GM15510 (cell line): ENCODE measurements around the gene ZNF618.

Experiments
- POLR2A ChIP-seq: IDR thresholded peaks from 3 replicates; pipeline ENCODE4 v1.6.1; 2011; ENCODE audit warnings: borderline replicate concordance; ENCODE audit not compliant: insufficient read length; ENCODE audit errors: extremely low read depth

Gene ZNF618

DNA sequence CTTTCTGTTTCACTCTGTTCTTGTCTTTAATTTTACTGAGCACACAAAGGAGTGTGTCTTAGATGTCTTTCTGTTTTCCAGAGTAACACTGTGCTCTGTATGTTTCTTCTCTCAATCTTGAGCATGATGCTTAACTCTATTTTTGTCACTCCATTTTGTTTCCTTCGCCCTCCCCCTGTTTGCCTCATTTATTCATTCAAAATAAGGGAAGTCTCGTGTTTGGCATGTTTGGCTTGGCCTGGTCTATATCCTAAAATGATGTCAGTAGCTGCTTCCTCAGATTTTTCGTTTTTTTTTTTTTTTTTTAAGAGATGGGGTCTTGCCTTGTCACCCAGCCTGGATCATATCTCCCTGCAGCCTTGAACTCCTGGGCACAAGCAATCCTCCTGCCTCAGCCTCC lies 22.0 kb downstream of the ZNF618 start:
- TF ChIP-seq POLR2A: no peak

DNA sequence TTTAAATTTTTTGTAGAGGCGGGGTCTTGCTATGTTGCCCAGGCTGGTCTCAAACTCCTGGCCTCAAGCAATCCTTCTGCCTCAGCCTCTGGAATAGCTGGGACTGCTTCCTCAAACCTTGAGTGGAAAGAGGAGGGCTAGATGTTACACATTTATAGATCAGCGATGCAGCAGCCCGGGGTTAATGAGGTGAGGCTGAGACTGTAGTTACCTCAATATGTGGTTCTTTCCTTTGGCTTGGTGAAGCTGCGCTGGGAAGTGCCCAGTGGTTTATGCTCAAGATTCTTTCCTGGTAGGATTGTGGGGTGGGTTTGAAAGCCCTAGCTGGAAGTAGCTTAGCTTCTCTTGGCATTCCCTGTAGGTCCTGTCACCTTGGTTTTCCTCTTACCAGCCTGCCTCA lies 22.5 kb downstream of the ZNF618 start:
- no peak for TF ChIP-seq POLR2A

DNA sequence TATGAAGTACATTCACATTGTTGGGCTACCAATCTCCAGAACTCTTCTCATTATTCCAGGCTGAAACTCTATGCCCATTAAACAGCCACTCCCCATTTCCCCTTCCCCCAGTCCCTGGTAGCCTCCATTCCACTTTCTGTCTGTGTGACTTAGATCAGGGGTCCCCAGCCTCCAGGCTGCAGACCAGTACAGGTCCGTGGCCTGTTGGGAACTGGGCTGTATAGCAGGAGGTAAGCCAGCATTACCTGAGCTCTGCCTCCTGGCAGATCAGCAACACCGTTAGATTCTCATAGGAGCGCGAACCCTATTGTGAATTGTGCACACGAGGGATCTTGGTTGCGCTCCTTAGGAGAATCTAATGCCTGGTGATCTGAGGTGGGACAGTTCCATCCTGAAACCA lies 23.1 kb downstream of the ZNF618 start:
- TF ChIP-seq POLR2A: no peak

DNA sequence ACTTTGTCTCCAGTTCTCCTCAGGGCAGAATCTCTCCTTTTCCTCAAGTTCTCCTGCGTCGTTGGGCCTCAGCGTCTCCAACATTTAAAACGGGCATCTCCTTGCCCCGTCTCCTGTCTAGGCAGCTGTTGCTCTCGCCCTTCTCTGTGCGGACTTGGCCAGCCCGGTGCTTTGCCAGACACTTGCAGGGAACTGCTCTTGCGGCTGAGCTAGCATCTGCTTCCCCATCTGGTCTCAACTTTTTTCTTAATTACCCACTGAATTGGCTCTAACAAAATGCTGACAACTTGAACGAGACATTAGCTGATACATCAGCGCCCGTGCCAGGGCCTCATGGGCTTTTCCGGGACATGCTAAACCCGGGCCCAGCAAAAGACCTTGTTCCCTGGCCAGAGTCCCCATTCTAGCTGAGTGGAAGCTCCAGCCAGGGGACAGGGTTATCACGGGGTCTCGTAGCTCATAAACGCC lies 25.1 kb downstream of the ZNF618 start:
- TF ChIP-seq POLR2A: no peak

DNA sequence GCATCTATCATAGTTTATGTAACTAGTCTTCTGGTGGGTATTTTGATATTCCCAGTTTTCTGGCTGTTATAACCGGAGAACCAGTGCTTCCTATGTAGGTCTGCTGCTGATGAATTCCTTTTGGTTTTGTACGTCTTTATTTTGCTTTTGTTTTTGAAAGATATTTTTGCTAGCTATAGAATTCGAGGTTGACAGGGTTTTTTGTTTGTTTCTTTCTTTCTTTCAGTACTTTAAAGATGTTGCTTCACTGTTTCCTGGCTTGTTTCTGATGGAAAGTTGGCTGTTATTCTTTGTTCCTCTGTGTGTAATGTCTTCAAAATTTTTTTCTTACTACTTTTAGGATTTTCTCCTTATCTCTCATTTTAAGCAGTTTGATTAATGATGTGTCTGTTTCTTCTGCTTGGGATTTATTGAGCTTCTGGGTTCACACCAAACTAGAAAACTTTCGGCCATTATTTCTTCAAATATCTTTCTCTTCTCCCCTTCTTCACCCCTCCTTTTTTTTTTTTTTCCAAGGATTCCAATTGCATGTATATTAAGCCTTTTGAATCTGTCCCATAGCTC lies 27.5 kb downstream of the ZNF618 start:
- TF ChIP-seq POLR2A: no peak

DNA sequence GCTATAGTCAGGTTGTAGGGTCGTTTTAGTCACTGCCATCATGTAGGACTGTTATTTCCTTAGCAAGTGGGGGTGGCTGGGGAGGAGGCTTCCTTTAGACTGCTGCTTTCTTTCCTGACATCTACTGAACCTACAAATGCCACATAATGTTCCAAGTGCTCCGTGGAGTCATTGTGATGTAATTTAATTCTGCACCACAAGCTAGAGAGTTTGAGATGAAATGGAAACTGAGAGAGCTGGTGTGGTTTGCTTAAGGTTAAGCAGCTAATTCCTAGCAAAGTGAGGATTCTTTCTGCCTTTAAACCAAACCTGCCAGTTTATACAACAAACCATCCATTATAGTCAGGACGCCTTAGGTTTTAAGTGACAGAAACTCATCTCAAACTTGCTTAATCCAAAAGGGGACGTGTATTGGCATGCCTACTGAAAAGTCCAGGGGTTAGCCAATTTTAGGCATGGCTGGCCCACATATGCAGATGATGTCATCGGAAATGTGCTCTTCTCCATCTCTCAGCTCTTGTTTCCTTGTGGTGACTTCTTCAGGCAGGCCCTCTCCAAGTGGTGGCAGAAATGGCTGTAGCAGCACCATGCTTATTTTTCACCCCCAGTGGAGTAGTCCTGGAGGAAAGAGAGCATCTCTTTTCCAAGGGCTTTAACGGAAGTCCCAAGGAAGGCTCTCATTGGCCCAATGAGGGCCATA lies 30.5 kb downstream of the ZNF618 start:
- TF ChIP-seq POLR2A: no peak

DNA sequence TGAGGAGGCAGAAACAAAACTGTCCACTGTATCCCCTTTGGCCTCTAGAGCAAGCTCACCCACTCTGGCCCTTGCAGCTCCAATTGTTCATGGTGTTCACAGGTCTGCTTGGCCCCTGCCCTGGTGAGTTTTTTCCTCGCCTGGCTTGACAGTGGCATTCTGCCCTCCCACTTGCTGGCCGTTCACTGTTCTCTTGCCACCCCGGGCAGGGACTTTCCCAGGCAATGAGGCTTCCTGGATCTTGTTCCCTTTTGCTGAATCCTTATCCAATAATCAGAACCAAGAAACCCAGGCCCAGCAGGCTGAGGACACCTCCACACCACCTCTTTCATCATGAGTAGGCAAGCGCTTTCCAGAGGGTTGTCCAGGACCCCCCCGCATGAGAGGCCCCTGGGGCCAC lies 31.2 kb downstream of the ZNF618 start:
- TF ChIP-seq POLR2A: no peak

DNA sequence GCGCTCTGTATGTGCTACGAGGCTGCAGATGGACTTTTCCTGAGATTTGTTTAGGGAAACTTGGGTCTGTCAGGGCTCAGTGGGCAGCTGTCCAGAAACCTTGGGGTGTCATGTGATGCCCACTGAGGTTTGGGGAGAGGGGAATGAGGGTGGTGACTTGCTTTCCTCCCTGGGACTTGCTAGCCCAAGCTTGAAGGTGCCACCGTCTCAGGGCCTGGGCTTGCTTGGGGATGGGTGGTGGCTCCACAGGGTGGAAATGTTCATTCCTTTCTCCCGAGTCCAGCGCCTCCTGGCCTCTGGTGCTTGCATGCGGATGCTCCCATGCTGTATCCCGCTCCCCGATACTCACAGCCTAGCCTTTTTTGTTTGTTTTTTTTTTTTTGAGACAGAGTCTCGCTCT lies 33.3 kb downstream of the ZNF618 start:
- no peak for TF ChIP-seq POLR2A

DNA sequence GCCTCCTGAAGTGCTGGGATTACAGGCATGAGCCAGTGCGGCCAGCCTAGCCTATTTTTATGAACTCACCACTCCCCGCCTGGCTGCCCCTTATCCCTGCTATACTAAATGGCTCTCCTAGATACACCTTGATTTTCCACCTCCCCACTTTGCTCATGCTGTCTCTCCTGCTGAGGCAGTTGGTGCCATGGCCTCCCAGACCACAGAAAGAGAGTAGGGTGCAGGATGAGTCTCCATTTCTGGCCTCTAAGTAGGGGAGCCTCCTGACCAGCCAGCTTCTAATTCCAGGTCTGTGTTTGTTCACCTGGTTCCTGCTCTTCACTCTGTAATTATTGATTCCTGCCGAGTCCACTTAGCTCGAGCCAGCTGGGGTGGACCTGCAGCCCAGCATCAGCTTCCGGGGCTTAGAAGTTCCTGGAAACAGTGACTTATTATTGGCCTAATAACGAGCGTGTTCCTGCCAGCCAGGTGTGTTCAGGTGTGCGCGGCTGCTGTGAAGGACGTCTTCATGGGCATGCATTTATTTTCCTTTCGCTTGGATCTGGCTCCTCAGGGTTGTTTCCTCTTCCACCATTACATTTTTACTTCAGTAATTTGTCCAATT lies 34.0 kb downstream of the ZNF618 start:
- no peak for TF ChIP-seq POLR2A

DNA sequence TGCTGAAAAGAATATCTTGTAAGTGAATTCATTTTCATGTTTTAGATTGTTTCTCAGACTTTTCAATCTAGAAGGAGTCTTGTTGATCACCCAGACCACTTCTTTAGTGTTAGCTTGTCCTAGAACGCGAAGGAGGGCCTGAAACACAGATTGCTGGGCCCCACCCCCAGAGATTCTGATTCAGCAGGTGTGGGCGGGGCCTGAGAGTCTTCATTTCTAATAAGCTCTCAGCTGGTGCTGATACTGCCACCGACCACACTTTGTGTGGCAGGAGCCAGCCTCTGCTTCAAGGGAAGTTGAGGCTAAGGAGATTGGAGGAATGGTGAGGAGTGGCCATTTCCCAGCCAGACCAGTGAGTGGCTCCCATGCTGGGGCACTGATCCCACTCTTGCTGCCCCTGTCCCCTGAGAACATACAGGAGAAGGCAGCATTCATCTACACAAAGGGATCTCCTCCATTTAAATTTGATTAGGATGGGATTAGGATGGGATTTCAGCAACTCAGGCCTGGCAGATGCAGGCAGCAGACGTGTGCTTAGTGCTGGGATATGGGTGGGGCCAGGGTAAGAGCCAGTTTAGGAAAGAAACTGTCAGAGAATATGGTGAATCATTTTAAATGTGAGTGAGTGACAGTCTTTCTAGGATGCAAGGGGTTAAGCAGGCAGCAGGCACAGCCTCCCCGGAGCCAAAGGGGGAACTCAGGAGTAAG lies 35.9 kb downstream of the ZNF618 start:
- TF ChIP-seq POLR2A: no peak

DNA sequence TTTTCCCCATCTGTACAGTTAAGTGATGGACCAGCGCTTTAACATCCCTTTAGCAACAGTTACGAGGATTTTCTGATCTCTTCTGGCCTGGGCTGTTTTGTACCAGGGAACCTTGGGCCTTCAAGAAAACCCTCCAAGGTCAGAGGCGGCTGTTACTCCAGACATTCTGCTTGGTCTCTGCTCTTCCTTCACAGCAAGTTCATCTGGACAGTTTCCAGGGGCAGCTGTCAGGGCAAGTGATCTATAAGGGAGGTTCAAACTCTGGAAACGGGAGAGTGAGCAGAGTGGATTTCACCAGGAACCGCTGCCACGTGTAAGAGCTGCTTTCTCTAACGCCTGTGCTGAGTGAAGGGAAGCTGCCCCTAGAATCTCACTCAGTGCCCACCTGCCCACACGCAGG lies 36.7 kb downstream of the ZNF618 start:
- no peak for TF ChIP-seq POLR2A

DNA sequence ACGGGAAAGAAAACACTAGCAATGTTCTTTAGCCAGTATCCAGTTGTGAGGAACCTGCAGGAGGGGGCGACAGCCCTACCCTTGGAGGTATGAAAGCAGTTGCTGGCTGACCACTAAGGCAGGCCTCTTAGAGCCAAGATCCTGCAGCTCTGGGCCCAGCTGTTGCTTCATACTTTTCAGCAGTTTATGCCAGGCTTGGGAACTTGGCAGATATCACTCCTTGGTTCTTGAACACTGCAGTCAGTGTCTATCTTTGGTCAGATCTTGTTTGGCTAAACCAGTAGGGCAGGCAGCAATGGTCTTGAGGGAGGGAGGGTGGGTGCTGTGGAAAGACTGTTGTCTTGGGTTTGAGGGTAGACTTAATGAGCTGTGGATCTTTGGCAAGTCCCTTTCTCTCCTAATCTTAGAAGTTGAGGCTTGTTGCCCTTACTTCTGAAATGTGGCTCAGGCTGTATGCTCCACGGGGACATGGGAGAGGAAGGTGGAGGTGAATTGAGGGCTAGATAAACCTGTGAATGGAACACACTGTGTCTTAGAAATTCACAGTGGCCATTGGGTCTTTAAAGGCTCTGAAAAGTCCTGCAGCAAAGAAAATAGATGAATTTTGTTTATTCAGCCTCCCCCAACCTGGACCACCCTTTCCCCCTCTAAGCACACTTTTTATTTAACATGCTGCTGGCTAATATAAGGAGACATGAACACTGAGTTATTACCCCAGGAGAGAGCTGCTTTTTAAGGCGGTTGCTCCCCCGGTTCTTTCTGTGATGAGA lies 37.5 kb downstream of the ZNF618 start:
- TF ChIP-seq POLR2A: no peak

DNA sequence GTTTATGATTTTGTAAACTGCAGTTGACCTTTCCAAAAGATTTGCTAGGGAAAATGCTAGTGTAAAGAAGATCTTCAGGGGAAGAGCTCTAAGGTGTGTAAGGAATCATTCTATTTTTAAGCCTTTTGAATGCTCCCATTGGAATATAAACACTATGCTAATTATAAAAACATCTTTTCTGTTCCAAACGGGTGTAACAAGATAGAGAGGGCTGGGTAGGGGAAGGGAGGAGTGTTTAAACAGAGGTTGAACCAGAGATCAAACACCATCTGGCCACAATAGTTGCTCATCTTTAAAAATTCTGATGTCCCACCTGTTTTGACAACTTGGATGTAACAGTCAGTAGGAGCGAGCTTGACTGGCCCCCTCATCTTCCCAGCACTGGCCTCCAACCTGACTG lies 38.4 kb downstream of the ZNF618 start:
- no peak for TF ChIP-seq POLR2A

DNA sequence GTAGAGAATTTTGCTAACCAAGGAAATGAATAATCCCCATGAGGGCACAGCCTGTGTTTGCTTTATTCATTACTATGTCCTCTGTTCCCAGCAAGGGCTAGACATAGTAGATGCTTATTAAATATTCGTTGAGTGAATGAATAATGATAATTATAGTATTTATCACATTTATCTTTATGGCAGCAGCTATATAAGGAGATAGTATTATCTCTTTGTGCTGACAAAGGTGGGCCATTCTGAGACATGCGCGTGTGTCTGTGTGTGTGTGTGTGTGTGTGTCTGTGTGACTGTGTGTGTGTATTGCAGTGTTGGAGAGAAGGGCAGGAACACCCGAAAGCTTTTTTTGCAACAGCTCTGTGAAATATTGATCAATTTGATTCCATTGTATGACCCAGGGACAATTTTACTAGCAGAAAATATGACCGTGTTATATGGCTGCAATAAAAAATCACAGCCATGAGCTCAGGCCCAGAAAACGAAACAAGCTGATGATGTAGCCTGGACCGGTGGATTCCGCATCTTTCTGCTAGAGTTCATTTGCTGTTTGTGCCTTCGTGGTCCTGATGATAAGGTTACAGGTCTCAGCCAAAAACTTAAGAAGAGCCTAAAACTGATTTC lies 39.8 kb downstream of the ZNF618 start:
- no peak for TF ChIP-seq POLR2A
